Activated CD4-positive, alpha-beta T cell treated with anti-CD3 and anti-CD28 coated beads, Interleukin-2, amount 50 U/mL, for 48 hours (primary cell): ENCODE data around the gene TMEM140.
"Not testable (repeated sequence)": the region's sequence is repeated elsewhere in the genome, so short reads cannot be mapped to it uniquely, and the experiment has no call there.

Source experiments
- DNase-seq, 2 experiments: peaks; one replicate each; pipeline ENCODE4 v3.0.0-alpha.2; 2020

Gene TMEM140

DNA sequence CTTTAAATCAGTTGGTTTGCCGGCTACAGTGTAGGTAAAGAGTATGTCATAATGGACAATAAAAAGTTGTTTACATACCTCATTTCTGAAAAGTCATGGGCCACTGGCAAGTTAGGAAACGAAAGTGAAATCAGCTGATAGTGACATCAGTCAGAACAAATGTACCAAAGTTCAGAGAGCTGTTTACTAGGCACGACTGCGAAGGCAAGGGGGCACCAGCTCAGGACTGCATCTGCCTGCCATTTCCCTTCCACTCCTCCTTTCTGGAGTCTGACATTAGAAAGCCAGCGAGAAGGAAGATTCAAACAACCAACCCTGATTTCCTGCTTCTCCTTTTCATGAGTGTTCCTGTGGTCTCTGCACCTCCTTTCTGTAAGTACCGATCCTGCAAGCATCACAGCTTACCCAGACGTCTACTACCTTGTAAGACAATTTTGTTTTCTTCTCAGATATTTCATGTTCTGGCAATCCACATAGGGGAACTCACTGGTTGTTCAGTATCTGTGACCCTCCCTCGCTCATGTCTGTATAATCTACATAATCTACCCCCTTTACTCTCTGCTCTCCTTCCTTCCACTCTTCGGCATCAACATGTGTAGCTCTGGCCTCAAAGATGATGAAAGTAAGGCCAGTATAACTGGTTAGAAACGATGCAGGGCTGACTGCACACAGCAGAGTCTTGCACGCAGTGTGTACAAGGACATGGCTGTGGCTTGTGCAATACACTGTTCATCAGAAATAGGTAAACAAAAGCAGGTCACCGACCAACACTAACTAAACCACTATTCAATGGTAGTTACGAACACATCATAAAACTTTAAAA is at the start of gene TMEM140:
TSS of gene TMEM140 (plus strand) at position 174 of the 823 bp plus-strand sequence. CDS start 16,370 bp downstream, outside the sequence.
- DNase-seq, result peak in 1 of 2 experiments; percentile 51

DNA sequence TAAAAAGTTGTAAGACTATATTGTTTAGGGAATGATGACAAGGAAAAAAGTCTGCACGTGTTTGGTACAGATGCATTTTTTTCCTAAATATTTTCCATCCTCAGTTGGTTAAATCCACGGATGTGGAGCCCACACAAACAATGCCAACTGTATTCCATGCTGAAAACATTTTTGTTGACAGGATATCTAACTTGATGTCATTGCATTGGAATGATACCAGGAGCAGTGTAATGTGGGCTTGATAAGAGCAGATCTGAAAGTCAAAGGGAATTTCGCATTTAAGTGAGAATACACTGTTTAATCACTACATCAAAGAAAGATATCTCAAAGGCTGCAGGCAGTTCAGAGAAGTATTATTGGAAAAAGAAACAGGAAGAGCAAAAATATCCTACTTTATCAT is 49.5 kb upstream of the TMEM140 start:
- DNase-seq, result no peak

DNA sequence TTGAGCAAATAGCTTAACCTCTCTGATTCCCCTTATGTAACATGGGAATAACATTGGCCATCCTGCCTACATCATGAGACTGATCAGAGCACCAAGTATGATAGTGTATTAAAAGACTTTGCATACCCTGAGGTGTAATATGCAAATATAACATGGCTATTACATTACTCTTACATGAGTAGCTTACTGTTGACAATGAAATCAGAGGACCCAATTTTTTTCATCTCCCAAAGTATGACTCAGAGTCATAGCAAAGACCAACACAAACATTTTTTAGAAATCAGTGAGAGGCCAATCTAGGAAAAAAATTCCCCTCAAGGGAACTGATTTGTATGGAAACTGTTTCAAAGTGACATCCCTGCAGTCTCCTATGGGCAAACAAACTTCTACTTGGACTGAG is 47.0 kb upstream of the TMEM140 start:
- DNase-seq, result no peak

DNA sequence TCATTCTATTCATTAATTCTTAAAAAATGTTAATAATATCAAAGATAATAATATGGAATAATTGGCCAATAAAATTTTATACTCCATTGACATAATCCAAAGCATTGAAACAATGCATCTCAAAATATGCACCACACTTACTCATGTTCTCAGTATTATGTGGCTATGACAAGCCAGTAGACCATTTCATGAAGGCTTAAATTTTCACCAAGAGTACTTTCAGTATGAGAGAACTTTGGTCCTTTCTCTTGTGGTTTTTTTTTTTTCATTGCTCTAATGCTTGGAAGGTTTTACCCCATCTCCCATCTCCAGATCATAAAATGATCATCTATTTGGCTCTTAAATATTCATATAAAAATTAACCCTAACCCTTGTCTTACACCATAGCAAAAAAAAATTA is 45.5 kb upstream of the TMEM140 start:
- no peak for DNase-seq

DNA sequence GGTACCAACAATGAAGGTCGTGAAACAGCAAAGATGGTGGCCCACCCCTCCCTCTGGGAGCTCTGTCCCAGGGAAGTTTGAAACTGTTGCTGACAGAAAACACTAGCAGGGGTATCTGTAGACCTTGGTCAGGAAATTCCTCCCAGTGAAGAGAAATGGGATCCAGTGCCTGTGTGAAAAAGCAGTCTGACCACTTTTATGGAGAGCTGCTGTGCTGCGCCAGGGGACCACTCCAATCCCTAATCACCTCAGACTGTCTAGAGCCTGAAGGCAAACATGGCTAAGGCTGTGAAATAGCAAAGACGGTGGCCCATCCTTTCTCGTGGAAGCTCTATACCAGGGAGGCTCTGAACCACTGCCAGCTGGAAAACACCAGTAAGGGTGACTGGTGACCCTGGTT is 38.3 kb upstream of the TMEM140 start:
- no peak for DNase-seq

DNA sequence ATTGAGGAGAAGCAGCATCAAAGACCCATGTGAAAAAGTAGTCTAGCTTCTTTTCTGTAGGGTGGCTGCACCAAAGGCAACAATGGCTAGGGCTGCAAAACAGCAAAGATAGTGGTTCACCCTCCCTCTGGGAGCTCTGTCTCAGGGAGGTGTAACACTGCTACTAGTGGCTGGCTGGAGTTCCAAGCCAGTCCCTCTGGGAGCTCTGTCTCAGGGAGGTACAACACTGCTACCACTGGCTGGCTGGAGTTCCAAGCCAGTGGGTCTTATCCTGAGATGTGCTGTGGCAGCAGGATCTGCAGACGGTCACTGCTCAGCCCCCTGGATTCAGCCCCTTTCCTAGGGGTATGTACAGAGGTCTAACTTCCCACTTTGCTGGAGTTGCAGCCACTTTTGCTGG is 37.9 kb upstream of the TMEM140 start:
- DNase-seq, result no peak

DNA sequence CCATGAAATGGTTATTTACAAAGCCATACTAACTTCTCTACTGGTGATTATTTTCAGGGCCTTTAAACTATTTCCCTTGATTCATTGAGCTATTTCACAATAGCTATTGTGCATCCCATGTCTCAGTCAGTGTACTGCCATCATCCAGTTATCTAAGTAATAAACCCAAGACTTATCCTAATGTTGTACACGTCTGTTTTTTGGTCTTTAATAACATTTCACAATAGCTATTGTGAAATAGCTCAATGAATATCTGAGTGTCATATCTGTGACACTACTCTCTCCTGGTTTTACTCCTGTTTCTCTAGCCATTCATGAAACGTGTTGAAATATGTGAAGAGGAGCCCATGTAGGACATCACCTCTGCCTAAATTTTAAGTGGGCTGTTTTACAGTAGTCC is 36.5 kb upstream of the TMEM140 start:
- DNase-seq, result no peak

DNA sequence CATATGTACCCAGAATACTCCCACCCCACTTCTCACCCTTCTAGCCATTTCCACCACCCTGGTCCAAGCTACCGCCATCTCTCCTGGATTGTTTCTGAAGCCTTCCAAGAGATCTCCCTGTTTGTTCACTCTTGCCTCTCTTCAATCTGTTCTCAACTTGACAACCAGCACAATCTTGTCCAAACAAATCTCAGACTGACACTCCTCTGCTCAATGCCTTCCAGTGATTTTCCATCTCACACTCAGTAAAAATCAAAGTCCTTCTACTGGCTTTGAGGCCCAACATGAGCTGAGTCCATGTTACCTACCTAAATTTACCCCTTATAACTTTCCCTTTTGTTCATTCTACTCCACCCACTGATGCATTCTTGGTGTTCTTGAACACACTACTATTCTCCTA is 33.2 kb upstream of the TMEM140 start:
- no peak for DNase-seq

DNA sequence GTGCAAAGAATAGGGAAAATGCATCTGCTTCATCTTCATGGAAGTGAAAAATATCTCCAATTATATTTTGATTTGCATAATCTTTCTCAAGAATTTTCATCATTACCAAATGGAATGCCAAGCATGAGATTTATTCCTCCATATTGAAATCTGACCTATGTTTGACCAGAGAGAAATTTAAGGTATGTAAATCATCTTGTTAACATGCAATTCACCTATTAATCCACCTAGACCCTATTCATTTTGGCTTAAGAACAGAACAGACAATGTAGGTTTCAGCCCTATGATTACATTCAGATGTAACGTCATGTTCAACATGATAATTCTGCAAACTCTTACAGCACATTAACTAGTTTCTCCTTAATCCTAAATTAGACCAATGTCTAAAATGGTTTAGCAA is 30.8 kb upstream of the TMEM140 start:
- no peak for DNase-seq

DNA sequence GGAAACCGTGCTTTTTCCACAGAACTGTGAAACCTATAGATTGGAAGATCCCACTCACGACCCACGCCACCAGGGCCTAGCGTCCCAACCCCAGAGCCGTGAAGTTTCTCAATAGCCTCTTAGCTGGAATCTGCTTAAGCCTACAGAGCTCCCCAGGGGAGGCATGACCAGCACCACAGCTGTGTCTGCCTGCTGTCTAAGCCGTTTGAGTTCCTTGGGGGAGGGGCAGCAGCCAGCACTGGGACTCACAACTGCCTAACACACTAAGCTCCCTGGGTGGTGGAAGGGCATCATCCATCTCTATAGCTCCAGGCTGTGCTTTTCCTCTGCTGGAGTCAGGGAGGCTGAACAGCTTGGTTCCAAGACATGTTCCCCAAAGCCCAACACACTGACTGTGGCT is 26.0 kb upstream of the TMEM140 start:
- no peak for DNase-seq

DNA sequence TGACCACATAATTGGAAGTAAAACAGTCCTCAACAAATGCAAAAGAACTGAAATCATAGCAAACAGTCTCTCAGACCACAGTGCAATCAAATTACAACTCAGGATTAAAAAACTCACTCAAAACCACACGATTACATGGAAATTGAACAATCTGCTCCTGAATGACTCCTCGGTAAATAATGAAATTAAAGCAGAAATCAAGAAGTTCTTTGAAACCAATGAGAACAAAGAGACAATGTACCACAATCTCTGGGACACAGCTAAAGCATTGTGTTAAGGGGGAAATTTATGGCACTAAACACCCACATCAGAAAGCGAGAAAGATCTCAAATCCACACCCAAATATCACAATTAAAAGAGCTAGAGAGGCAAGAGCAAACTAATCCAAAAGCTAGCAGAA is 23.2 kb upstream of the TMEM140 start:
- not testable (repeated sequence) for DNase-seq

DNA sequence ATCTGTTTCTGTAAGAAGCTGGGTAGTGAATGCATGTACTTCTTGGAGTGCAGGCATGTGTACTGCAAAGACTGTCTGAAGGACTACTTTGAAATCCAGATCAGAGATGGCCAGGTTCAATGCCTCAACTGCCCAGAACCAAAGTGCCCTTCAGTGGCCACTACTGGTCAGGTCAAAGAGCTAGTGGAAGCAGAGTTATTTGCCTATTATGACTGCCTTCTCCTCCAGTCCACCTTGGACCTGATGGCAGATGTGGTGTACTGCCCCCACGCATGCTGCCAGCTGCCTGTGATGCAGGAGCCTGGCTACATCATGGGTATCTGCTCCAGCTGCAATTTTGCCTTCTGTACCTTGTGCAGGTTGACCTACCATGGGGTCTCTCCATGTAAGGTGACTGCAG is 18.9 kb upstream of the TMEM140 start:
- DNase-seq, result no peak

DNA sequence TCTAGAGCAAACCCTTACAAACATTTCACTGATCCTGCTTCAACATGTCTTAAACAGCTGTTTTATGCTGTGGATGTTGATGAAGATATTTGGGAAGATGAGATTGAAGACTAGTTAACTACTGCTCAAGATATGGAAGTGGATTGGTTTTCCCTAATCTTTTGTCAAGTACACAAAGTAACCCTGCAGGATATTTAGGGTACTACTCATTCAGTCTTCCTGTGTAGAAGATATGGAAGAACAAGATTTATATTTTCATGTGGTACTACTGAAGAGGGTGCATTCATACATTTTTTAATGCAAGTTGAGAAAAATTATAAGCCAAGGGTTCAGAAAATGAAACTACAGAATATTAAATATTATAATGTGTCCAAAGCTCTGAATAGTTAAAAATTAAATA is 18.3 kb upstream of the TMEM140 start:
- DNase-seq, result no peak

DNA sequence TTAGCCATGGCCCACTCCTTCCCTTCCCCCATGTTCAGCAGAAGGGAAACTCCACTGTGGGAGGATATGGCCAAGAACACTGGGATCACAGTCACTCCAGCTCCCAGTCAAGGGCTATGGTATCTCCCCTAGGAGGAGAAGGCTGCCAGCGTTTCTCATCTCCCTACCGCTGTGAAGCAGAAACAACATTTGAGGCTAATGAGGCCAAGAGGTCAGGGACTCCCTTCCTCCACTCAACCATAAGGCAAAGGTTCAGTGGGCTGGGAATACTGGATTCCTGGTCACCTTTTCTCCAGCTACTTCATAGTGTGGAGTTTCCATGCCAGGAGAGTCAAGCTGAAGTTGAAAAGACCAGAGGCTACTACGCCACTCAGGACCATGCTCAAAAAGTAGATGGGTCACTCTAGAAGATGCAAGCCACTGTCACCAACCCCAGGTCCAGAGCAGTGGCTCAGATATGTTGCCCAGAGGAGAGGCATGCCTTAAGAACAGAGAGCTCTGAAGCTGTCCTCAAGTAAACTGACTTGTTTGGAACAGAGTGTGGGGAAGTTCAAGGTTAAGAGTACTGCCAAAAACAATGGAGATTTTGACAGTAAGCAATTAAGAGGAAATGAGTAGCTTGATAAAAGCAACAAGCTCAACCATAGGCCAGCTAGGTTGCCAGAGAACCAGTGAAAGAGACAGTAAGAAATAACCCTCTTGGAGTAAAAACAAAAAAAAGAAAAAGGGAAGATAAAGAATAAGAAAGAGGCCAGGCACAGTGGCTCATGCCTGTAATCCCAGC is 3.8 kb upstream of the TMEM140 start:
- DNase-seq, result no peak

DNA sequence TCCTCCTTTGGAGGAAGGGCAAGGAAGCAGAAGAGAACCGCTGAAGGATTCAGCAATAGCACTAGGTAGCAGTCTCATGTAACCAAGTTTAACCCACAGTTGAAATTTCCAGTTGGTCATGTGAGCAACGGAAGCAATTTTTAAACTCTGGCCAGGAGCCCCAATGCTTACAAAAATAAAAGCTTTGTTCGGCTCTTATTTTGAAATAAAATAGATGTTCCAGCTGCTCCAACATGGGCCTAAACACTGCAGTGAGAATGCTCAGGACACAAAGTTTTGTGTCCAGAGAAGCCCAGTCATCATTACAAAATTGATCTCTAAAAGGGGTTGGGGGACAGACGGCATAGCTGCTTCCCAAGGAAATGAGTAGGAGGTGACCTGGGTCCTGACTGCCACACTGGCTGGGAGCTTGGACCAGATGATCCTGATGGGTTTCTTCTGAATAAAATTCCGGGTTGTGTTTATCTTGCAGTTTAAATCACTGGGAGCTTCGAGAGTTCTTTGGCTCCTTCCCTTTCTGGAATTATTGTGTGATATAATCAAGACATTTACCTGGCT is 452 bp upstream of the TMEM140 start:
- DNase-seq, result no peak

DNA sequence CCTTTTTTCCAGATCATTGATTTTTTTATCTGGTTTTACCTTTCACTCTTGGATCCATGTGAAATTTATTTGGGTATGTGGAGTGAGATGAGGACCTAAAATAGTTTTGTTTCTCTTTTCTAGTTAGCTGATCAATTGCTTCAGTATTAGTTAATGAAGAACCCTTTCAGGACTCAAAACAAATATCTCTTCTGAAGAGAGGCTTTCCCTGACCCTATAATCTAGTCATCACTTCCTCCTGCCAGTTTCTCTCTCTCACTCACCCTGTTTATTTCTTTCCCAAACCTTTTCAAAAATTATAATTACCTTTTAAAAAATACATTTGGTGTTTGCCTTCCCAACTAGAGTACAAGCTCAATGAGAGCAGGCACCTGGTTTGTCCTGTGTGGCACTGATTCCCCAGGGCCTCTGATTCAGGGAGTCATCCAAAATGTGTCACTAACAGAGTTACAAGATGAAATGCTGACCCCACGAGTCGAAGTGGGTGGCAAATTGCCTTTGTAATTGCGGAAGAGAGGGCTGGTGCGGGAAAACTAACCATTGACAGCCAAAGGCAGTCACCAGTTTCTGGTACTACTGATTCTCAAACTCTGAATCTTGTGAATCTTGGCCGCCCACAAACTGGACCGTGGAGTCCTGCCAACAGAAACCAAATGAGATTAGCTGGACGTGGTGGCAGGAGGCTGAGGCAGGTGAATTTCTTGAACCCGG is 2.4 kb downstream of the TMEM140 start:
- no peak for DNase-seq

DNA sequence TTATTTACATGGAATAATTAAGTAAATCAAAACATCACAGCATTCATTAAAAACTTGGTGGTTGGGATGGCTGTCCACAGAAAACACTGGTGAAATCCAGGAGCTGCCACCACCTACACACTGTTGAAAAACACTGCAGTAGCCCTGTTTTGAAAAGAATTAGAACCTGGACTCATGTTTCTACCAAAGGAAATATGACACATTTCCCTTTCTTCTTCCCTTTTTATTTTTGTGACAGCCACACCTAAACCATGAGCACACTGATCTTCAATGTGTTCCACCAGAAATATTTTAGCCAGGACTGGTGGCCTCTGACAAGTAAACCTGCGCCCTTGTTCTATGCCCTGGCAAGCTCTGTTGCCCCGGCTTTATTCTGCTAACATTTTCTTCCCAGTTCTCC is 3.3 kb downstream of the TMEM140 start:
- no peak for DNase-seq

DNA sequence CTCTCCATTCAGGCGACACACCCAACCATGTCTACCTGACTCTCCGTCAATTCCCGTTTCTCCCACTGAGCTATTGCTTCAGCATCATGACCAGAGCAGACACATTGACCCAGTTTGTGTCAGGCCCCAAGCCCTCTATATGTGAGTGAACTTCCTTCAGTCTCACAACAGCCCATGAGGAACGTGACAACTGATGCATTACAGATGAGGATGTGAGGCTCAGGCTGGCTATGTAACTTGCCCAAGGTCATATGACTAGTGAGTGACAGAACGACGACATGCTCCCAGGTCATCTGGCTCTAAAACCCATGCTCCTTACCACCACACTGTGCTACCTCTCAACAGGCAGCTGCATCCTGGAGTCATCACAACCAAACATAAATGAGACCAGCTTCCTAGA is 3.7 kb downstream of the TMEM140 start:
- DNase-seq, result no peak

DNA sequence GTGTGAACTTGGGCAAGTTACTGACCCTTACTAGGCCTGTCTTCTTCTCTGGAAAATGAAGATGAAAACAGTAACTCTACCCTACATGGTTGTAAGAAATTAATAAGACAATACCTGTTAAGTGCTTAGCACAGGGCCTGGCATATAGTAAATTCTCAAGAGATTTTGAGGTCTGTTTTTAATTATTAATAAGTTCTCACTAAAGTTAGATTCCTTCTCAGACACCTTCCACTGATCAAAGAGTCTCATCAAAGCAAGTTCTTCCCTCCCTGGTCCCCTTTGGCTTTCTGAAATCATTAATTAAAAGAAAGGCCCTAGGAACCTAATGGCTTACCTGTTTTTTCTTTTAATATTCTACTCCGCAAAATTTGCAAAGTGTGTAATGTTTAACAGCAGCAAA is 4.6 kb downstream of the TMEM140 start:
- no peak for DNase-seq

DNA sequence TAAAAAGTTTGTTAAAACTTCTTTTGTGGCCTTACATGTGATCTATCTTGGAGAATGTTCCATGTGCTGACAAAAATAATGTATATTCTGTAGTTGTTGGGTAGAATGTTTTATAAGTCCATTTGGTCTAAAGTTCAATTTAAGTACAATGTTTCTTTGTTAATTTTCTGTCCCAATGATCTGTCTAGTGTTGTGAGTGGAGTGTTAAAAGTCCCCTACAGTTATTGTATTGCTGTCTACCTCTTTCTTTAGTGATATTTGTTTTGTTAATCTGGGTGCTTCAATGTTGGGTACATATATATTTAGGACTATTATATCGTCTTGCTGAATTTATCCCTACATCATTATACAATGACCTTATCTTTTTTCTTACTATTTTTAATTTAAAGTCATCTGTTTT is 6.9 kb downstream of the TMEM140 start:
- no peak for DNase-seq

DNA sequence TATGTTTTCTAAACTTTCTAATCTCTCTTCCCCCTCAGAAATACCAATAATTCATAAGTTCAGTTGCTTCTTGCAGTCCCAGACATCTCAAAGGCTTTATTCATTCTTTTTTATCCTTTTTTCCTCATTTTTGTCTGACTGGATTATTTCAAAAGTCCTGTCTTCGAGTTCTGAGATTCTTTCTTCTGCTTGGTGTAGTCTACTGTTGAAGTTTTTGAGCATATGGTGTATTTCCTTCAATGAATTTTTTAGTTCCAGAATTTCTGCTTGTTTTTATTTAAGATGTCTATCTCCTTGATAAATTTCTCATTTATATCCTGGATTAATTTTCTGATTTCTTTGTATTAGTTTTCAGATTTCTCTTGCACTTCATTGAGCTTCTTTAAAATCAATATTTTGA is 8.4 kb downstream of the TMEM140 start:
- DNase-seq, result no peak

DNA sequence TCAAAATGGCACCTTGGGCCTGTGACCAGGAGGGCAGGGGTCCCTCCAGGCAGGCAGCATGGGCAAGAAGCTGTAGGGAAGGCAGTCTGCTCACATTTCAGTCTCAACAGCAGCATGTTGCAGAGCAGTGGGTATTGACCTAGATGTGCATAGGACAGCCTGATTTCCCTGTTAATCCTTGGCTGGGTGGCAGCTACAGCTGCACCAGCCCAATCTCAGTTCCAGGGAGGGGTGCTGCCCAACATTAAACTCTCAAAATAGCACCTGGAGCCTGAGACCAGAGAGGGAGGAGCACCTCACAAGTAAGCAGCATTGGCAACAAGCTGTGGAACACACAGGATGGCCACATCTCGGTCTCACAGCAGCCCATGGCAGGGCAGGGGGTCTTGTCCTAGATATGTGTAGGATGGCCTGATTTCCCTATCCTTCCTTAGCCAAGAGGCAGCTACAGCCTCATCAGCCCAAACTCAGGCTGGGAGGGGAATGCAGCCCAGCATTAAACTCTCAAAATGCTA is 10.3 kb downstream of the TMEM140 start:
- DNase-seq, result no peak

DNA sequence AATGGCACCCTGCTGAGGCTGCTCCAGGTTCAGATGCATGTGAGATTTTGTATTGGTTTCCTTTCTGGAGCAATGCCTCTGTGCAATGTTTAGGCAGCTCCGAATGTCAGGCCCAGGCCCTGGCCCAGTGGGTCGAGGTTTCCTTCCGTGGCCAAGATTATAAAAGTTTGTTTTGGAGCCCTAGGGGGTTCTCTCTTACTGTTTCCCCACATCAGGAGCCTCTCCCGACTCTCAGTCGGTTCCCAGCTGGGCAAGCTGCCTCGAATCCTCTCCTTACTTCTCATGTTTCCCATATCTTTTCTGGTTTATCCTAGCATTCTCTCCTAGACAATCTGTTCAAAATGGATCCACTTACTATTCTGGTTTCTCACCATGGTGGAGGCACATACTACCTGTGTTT is 11.0 kb downstream of the TMEM140 start:
- no peak for DNase-seq
